HCEC 1CT (cell line): ENCODE measurements around the gene CNOT11.

Experiments used
- DNase-seq: peaks from one replicate; pipeline ENCODE4 v3.0.0-alpha.2; 2017

CNOT11 gene

GRCh38 chr2:101282980-101283379 lies 30.3 kb downstream of the CNOT11 start:
- no peak for DNase-seq

- DNase-seq: no peak
Observed at GRCh38 chr2:101286684-101287083, 34.0 kb downstream of the CNOT11 start.

GRCh38 chr2:101287303-101287702 lies 34.6 kb downstream of the CNOT11 start:
- no peak for DNase-seq

GRCh38 chr2:101290711-101291110 lies 38.0 kb downstream of the CNOT11 start:
- no peak for DNase-seq

GRCh38 chr2:101291973-101292372 lies 39.3 kb downstream of the CNOT11 start:
- no peak for DNase-seq

GRCh38 chr2:101293544-101293943 lies 40.9 kb downstream of the CNOT11 start:
- no peak for DNase-seq

GRCh38 chr2:101294861-101295260 lies 42.2 kb downstream of the CNOT11 start:
- no peak for DNase-seq

GRCh38 chr2:101295895-101296294 lies 43.2 kb downstream of the CNOT11 start:
- DNase-seq: peak; percentile 78

GRCh38 chr2:101296371-101296770 lies 43.7 kb downstream of the CNOT11 start:
- no peak for DNase-seq

- no peak for DNase-seq
Observed at GRCh38 chr2:101297383-101297782, 44.7 kb downstream of the CNOT11 start.

- no peak for DNase-seq
Observed at GRCh38 chr2:101299604-101300003, 46.9 kb downstream of the CNOT11 start.

GRCh38 chr2:101300164-101300563 lies 47.5 kb downstream of the CNOT11 start:
- no peak for DNase-seq

- DNase-seq: no peak
Observed at GRCh38 chr2:101300836-101301235, 48.1 kb downstream of the CNOT11 start.

GRCh38 chr2:101302016-101302415 lies 49.3 kb downstream of the CNOT11 start:
- DNase-seq: no peak

- no peak for DNase-seq
Observed at GRCh38 chr2:101303688-101304087, 51.0 kb downstream of the CNOT11 start.

- no peak for DNase-seq
Observed at GRCh38 chr2:101305035-101305434, 52.3 kb downstream of the CNOT11 start.

- peak; percentile 75 for DNase-seq
Observed at GRCh38 chr2:101305492-101306078, 52.9 kb downstream of the CNOT11 start.

GRCh38 chr2:101306410-101306809 lies 53.7 kb downstream of the CNOT11 start:
- no peak for DNase-seq

- DNase-seq: no peak
Observed at GRCh38 chr2:101307503-101307902, 54.8 kb downstream of the CNOT11 start.

GRCh38 chr2:101307950-101308431 lies 55.3 kb downstream of the CNOT11 start:
- DNase-seq: peak; percentile 3

GRCh38 chr2:101308432-101309210 lies 55.9 kb downstream of the CNOT11 start, which contains the start of gene RNF149:
Gene RNF149 (minus strand): TSS chr2:101308701. CDS start chr2:101308588, 113 bp downstream.
- DNase-seq: peak; percentile 86

GRCh38 chr2:101310090-101310833 lies 57.6 kb downstream of the CNOT11 start:
- no peak for DNase-seq

GRCh38 chr2:101310834-101311695 lies 58.4 kb downstream of the CNOT11 start:
- DNase-seq: peak; percentile 7
